GM18909 (cell line): ENCODE data around the gene LRRC28.

Experiments used
- ATAC-seq: cut with Tn5 transposase; IDR thresholded peaks from one replicate; pipeline ENCODE4 v1.9.1; 2021; ENCODE audit warnings: mild to moderate bottlenecking; ENCODE audit not compliant: unreplicated experiment, poor library complexity

Gene LRRC28

GRCh38 chr15:99248000-99248715 is 3.1 kb upstream of the LRRC28 start:
- no peak for ATAC-seq

- no peak for ATAC-seq
Measured at GRCh38 chr15:99249270-99249841, 1.9 kb upstream of the LRRC28 start, which contains the start of gene TTC23. TTC23 (minus strand) TSS chr15:99249581; CDS start chr15:99228712, 20,869 bp downstream.

- ATAC-seq, result no peak
Measured at GRCh38 chr15:99250001-99250400, 1.3 kb upstream of the LRRC28 start.

GRCh38 chr15:99250494-99250856 is 806 bp upstream of the LRRC28 start:
- ATAC-seq, result no peak

- ATAC-seq, result no peak
Measured at GRCh38 chr15:99252326-99252725, 1.0 kb downstream of the LRRC28 start.

GRCh38 chr15:99253381-99254090 is 2.3 kb downstream of the LRRC28 start:
- no peak for ATAC-seq

GRCh38 chr15:99257107-99257750 is 5.9 kb downstream of the LRRC28 start:
- no peak for ATAC-seq

- ATAC-seq, result no peak
Measured at GRCh38 chr15:99264125-99264524, 12.8 kb downstream of the LRRC28 start.

GRCh38 chr15:99265541-99266070 is 14.3 kb downstream of the LRRC28 start:
- no peak for ATAC-seq

GRCh38 chr15:99267957-99268356 is 16.7 kb downstream of the LRRC28 start:
- ATAC-seq, result no peak

- no peak for ATAC-seq
Measured at GRCh38 chr15:99268431-99268830, 17.1 kb downstream of the LRRC28 start.

GRCh38 chr15:99273801-99274200 is 22.5 kb downstream of the LRRC28 start:
- ATAC-seq, result no peak

- ATAC-seq, result no peak
Measured at GRCh38 chr15:99275061-99275460, 23.8 kb downstream of the LRRC28 start.

GRCh38 chr15:99275525-99276128 is 24.3 kb downstream of the LRRC28 start:
- no peak for ATAC-seq

- no peak for ATAC-seq
Measured at GRCh38 chr15:99279290-99279689, 28.0 kb downstream of the LRRC28 start.

- ATAC-seq, result no peak
Measured at GRCh38 chr15:99279827-99280226, 28.5 kb downstream of the LRRC28 start.

GRCh38 chr15:99282121-99282520 is 30.8 kb downstream of the LRRC28 start:
- no peak for ATAC-seq

- ATAC-seq, result no peak
Measured at GRCh38 chr15:99282586-99282985, 31.3 kb downstream of the LRRC28 start.

- ATAC-seq, result no peak
Measured at GRCh38 chr15:99283717-99284116, 32.4 kb downstream of the LRRC28 start.

- ATAC-seq, result no peak
Measured at GRCh38 chr15:99291643-99292042, 40.4 kb downstream of the LRRC28 start.
